Endothelial cell of umbilical vein (primary cell): ENCODE measurements around the gene ZNF714. TPM values are rescaled to one million over a fixed set of nuclear protein-coding genes. Genes with fewer than 3 reads are reported as not detected.

Source experiments
- BruUV-seq: library from RNA; stranded (reverse); fragments of 400-500 nt; replicated peaks from 2 replicates; lab custom pipeline; 2021; lab: Mats Ljungman, UMichigan
- CTCF ChIA-PET: fragments of 300-600, 350-600 bp; sonication (Branson Sonifier 250); formaldehyde crosslinking; loops from one replicate; lab custom pipeline; 2021; ENCODE audit warnings: antibody characterized with exemption, inconsistent platforms; lab: Charles Lee
- POLR2A ChIA-PET: fragments of 300-600, 350-600 bp; sonication (Branson Sonifier 250); formaldehyde crosslinking; loops from one replicate; lab custom pipeline; 2021; ENCODE audit warnings: antibody characterized with exemption, inconsistent platforms; lab: Charles Lee
- DNase-seq: peaks from one replicate; pipeline ENCODE4 v3.0.0-alpha.2; 2011; ENCODE audit warnings: low read depth, low spot score
- FAIRE-seq: peaks from 2 replicates; lab custom pipeline; 2011; peaks lifted over from hg19 to GRCh38; lab: Jason Lieb, UNC
- H2AFZ ChIP-seq: 2 replicates; pipeline ENCODE4 v1.6.0; 2012; ENCODE audit warnings: low read depth, low read length, control low read depth, inconsistent platforms
- H3K27ac ChIP-seq: 2 replicates; pipeline ENCODE4 v1.5.1; 2011; ENCODE audit warnings: low read depth, mild to moderate bottlenecking, control low read depth, low read length, moderate library complexity; ENCODE audit not compliant: insufficient read depth
- H3K27me3 ChIP-seq, 2 experiments: 2 replicates each; pipeline versions ENCODE4 v1.6.0 to v1.6.1; 2011; ENCODE audit warnings: low read length in 2 of 2, mixed read lengths in 1 of 2; ENCODE audit not compliant: control insufficient read depth in 2 of 2, insufficient read depth in 2 of 2
- H3K36me3 ChIP-seq, 2 experiments: 2 replicates in 1 of 2; 3 replicates in 1 of 2; pipeline ENCODE4 v1.5.1; 2011; ENCODE audit warnings: low read length in 2 of 2, mild to moderate bottlenecking in 1 of 2, moderate library complexity in 1 of 2; ENCODE audit not compliant: control insufficient read depth in 2 of 2, insufficient read depth in 2 of 2; ENCODE audit errors: extremely low read depth in 1 of 2
- H3K4me1 ChIP-seq: 3 replicates; pipeline ENCODE4 v1.5.1; 2011; ENCODE audit warnings: mild to moderate bottlenecking, low read length; ENCODE audit not compliant: control insufficient read depth, insufficient read depth; ENCODE audit errors: extremely low read depth
- H3K4me2 ChIP-seq: 2 replicates; pipeline ENCODE4 v1.6.1; 2011; ENCODE audit warnings: low read length, control low read depth, mixed read lengths; ENCODE audit not compliant: insufficient read depth
- H3K4me3 ChIP-seq, 3 experiments: fragments of 200-600 bp in 1 of 3; sonication (generic), shearing (Covaris generic) in 1 of 3; replicated peaks in 1 of 3; 2 replicates each; pipeline ENCODE4 v1.5.1; 2011 to 2016; ENCODE audit warnings: control low read depth in 3 of 3, low read length in 3 of 3, mild to moderate bottlenecking in 2 of 3, inconsistent platforms in 1 of 3, low read depth in 1 of 3, moderate library complexity in 1 of 3; ENCODE audit not compliant: insufficient read depth in 1 of 3
- H3K79me2 ChIP-seq: 2 replicates; pipeline ENCODE4 v1.6.0; 2012; ENCODE audit warnings: low read length, inconsistent platforms; ENCODE audit not compliant: control insufficient read depth, insufficient read depth
- H3K9ac ChIP-seq: replicated peaks from 2 replicates; pipeline ENCODE3; 2011; ENCODE audit warnings: low read length, control low read depth; ENCODE audit not compliant: insufficient read depth; ENCODE audit errors: extremely low read depth
- H3K9me1 ChIP-seq: replicated peaks from 3 replicates; pipeline ENCODE4 v1.6.0; 2011; ENCODE audit warnings: mild to moderate bottlenecking, low read length; ENCODE audit not compliant: control insufficient read depth, insufficient read depth; ENCODE audit errors: extremely low read depth
- H3K9me3 ChIP-seq: replicated peaks from 2 replicates; pipeline ENCODE4 v1.5.1; 2012; ENCODE audit warnings: low read length, inconsistent platforms; ENCODE audit not compliant: control insufficient read depth, insufficient read depth
- H4K20me1 ChIP-seq: replicated peaks from 2 replicates; pipeline ENCODE3; 2011; ENCODE audit warnings: mild to moderate bottlenecking, low read length; ENCODE audit not compliant: control insufficient read depth, insufficient read depth; ENCODE audit errors: extremely low read depth
- EZH2 ChIP-seq: IDR thresholded peaks from 2 replicates; pipeline ENCODE4 v1.6.1; 2012; ENCODE audit warnings: borderline replicate concordance, low read depth, mild to moderate bottlenecking, moderate library complexity, low read length, inconsistent platforms; ENCODE audit not compliant: severe bottlenecking
- FOS ChIP-seq: IDR thresholded peaks from 2 replicates; pipeline ENCODE4 v1.6.1; 2011; ENCODE audit warnings: mild to moderate bottlenecking, low read length, moderate library complexity, borderline replicate concordance; ENCODE audit not compliant: insufficient read depth
- GATA2 ChIP-seq: IDR thresholded peaks from 2 replicates; pipeline ENCODE4 v1.7.0; 2011; ENCODE audit warnings: low read depth, mild to moderate bottlenecking, moderate library complexity, mixed read lengths, low read length; ENCODE audit not compliant: insufficient read length, insufficient read depth
- JUN ChIP-seq: IDR thresholded peaks from 2 replicates; pipeline ENCODE4 v1.6.1; 2011; ENCODE audit warnings: borderline replicate concordance, low read depth; ENCODE audit not compliant: insufficient read length, insufficient read depth
- MYC ChIP-seq: IDR thresholded peaks from one replicate; pipeline ENCODE4 v1.6.1; 2011; ENCODE audit warnings: mild to moderate bottlenecking, low read depth, low read length
- POLR2A ChIP-seq: IDR thresholded peaks from 2 replicates; pipeline ENCODE4 v1.6.1; 2012; ENCODE audit warnings: low read depth, mild to moderate bottlenecking, control low read depth, low read length
- POLR2AphosphoS5 ChIP-seq: IDR thresholded peaks from 2 replicates; pipeline ENCODE4 v1.6.1; 2012; ENCODE audit warnings: low read depth, mild to moderate bottlenecking, control low read depth, low read length, moderate library complexity; ENCODE audit not compliant: insufficient read depth
- dilution Hi-C: fragments of 300-500 bp; cut with MboI; formaldehyde crosslinking; loops from one replicate; pipeline ENCODE4 v1.15.0; 2019; ENCODE audit warnings: low sequenced_read_pairs; ENCODE audit not compliant: extremely low pct_ligation_motif_present
- intact Hi-C: fragments of 100-400 bp; cut with micrococcal nuclease; formaldehyde crosslinking; loops from one replicate; pipeline ENCODE4 v1.10.0; 2022
- polyA plus RNA-seq, 4 experiments: library from polyadenylated mRNA; depleted of rRNA in 3 of 4; stranded (reverse) in 3 of 4; unstranded in 1 of 4; fragments of >200 nt; gene quantifications; 2 replicates each; pipeline versions ENCODE4 v1.2.1 to v1.2.3, GENCODE V29; 2011 to 2012; ENCODE audit warnings: missing spikeins in 1 of 4
- total RNA-seq: library from RNA; stranded (reverse); gene quantifications from 2 replicates; pipeline ENCODE4 v1.2.3, GENCODE V29; 2021
- TF ChIP-seq, protein P1 (sequence below): IDR thresholded peaks from 2 replicates; pipeline ENCODE4 v1.6.1; 2011; ENCODE audit not compliant: insufficient read depth, insufficient read length
- TF ChIP-seq, protein P2 (sequence below), 2 donors: IDR thresholded peaks; 1 replicate in 1 of 2; 2 replicates in 1 of 2; pipeline ENCODE4 v1.5.1; 2011; ENCODE audit warnings: low read length in 2 of 2, mild to moderate bottlenecking in 2 of 2, moderate library complexity in 2 of 2, control low read depth in 1 of 2, inconsistent platforms in 1 of 2, low read depth in 1 of 2; ENCODE audit not compliant: insufficient read depth in 1 of 2; ENCODE audit errors: extremely low read depth in 1 of 2

The ZNF714 gene
- total and polyA plus RNA-seq, 2 donors (not counting 3 experiments of a cell fraction or from before 2014, with no cell fraction given): 3.4 to 15.0 TPM

DNA sequence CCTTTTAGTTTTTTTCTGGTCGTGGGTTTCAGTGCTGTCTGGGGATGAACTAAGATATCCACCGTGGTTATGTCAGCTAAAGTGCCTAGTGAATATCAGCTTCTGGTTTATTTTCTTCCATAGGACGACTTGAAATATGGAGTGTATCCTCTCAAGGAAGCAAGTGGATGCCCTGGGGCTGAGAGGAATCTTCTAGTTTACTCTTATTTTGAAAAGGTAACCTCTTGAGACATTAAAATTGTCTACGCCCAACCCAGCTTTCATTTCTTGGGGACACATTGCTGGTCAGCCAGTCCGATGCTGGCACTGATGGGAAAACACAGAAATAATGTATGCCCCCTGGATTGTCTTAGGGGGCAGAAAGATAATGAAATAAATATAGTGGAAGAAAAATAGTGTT lies 61.4 kb downstream of the ZNF714 start:
- Histone ChIP-seq H3K9me3 (no peaks in the 10 kb centered on the region), H3K9ac (no peak overlapping the region), H3K79me2 (peaks cover 13% of the 10 kb centered on the region), H3K4me3 (no peak overlapping the region), H3K9me1 (no peaks in the 10 kb centered on the region), H3K4me2 (peak overlapping the region; percentile 94), H4K20me1 (no peaks in the 10 kb centered on the region), H3K36me3 (peaks cover 0 to 2% of the 10 kb centered on the region in 2 experiments), H3K4me1 (peaks cover 5% of the 10 kb centered on the region), H3K27ac (no peak overlapping the region), H3K27me3 (no peaks in the 10 kb centered on the region), H2AFZ (no peak overlapping the region)
- no peak for DNase-seq
- TF ChIP-seq, protein P1, sequence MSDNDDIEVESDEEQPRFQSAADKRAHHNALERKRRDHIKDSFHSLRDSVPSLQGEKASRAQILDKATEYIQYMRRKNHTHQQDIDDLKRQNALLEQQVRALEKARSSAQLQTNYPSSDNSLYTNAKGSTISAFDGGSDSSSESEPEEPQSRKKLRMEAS: no peak
- no peak for TF ChIP-seq EZH2
- no peak for TF ChIP-seq FOS
- TF ChIP-seq, protein P2, sequence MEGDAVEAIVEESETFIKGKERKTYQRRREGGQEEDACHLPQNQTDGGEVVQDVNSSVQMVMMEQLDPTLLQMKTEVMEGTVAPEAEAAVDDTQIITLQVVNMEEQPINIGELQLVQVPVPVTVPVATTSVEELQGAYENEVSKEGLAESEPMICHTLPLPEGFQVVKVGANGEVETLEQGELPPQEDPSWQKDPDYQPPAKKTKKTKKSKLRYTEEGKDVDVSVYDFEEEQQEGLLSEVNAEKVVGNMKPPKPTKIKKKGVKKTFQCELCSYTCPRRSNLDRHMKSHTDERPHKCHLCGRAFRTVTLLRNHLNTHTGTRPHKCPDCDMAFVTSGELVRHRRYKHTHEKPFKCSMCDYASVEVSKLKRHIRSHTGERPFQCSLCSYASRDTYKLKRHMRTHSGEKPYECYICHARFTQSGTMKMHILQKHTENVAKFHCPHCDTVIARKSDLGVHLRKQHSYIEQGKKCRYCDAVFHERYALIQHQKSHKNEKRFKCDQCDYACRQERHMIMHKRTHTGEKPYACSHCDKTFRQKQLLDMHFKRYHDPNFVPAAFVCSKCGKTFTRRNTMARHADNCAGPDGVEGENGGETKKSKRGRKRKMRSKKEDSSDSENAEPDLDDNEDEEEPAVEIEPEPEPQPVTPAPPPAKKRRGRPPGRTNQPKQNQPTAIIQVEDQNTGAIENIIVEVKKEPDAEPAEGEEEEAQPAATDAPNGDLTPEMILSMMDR (IDR thresholded peaks at IDR 0.05; ENCODE audit: extremely low read depth in 1 of 2, insufficient read depth in 1 of 2, low read depth in 1 of 2, low read length in 2 of 2): no peak
- no peak for TF ChIP-seq GATA2
- TF ChIP-seq POLR2A: no peak
- TF ChIP-seq MYC: no peak
- TF ChIP-seq POLR2AphosphoS5: no peak
- TF ChIP-seq JUN: no peak
- FAIRE-seq: no peak
- ChIA-PET CTCF (no interaction called here), POLR2A (no interaction called here)
- intact Hi-C loops (loop anchor here (2.0 to 10.0 kb wide), 4 partner anchors 123 to 624 kb away; partner anchors contain the start of genes ZNF100, ZNF430, ZNF493 and ZNF708), dilution Hi-C loops (no loop called here)
- BruUV-seq: no TSS peak
